Bronchial epithelial cell (primary cell): ENCODE data around the gene ALAS1. TPM values are rescaled to one million over a fixed set of nuclear protein-coding genes. Genes with fewer than 3 reads are reported as not detected.

ENCODE experiments used
- DNase-seq: peaks from one replicate; pipeline ENCODE4 v3.0.0-alpha.2; 2010; ENCODE audit warnings: low read depth
- FAIRE-seq: peaks from 2 replicates; lab custom pipeline; 2011; peaks lifted over from hg19 to GRCh38; lab: Jason Lieb, UNC
- H3K27me3 ChIP-seq: 2 replicates; pipeline ENCODE4 v1.5.1; 2011; ENCODE audit warnings: low read length; ENCODE audit not compliant: control insufficient read depth, insufficient read depth
- H3K36me3 ChIP-seq: 2 replicates; pipeline ENCODE4 v1.5.1; 2011; ENCODE audit warnings: low read length; ENCODE audit not compliant: control insufficient read depth, insufficient read depth
- H3K4me3 ChIP-seq: 2 replicates; pipeline ENCODE4 v1.5.1; 2011; ENCODE audit warnings: mild to moderate bottlenecking, low read depth, low read length, control low read depth
- CTCF ChIP-seq: IDR thresholded peaks from 2 replicates; pipeline ENCODE4 v1.5.1; 2011; ENCODE audit warnings: mild to moderate bottlenecking, moderate library complexity, low read length, control low read depth, inconsistent platforms; ENCODE audit not compliant: insufficient read depth, severe bottlenecking
- total RNA-seq: library from RNA; depleted of rRNA; stranded (reverse); fragments of >200 nt; gene quantifications from 2 replicates; pipeline ENCODE4 v1.2.1, GENCODE V29; 2014

The ALAS1 gene
- total RNA-seq, 1 donor from 2014 or later, result 32.1 TPM

- TF ChIP-seq CTCF, result no peak
- FAIRE-seq, result no peak
- H3K4me3 ChIP-seq, result no peak overlapping the region
- H3K27me3 ChIP-seq, result no peaks in the 10 kb centered on the region
- no peaks in the 10 kb centered on the region for H3K36me3 ChIP-seq
- no peak for DNase-seq
Measured at GRCh38 chr3:52248165-52248541, 50.2 kb downstream of the ALAS1 start.

- H3K36me3 ChIP-seq, result no peaks in the 10 kb centered on the region
- FAIRE-seq, result no peak
Measured at GRCh38 chr3:52248816-52249547, 51.0 kb downstream of the ALAS1 start.

GRCh38 chr3:52249683-52250082 is 51.7 kb downstream of the ALAS1 start:
- DNase-seq (no peak), FAIRE-seq (no peak)
- TF ChIP-seq CTCF, result no peak
- Histone ChIP-seq H3K27me3 (no peaks in the 10 kb centered on the region), H3K36me3 (no peaks in the 10 kb centered on the region), H3K4me3 (no peak overlapping the region)

More at GRCh38 chr3:52248816-52249547, 51.0 kb downstream of the ALAS1 start:
- H3K4me3 ChIP-seq, result no peak overlapping the region
- no peak for TF ChIP-seq CTCF
- no peaks in the 10 kb centered on the region for H3K27me3 ChIP-seq
- DNase-seq, result no peak

GRCh38 chr3:52250122-52250521 is 52.2 kb downstream of the ALAS1 start:
- Histone ChIP-seq H3K36me3 (no peaks in the 10 kb centered on the region), H3K27me3 (no peaks in the 10 kb centered on the region), H3K4me3 (no peak overlapping the region)
- DNase-seq (no peak), FAIRE-seq (no peak)
- no peak for TF ChIP-seq CTCF

GRCh38 chr3:52253314-52254304 is 55.6 kb downstream of the ALAS1 start:
- FAIRE-seq (no peak), DNase-seq (peak; percentile 80)
- peaks cover 17% of the 10 kb centered on the region for H3K36me3 ChIP-seq
- no peak for TF ChIP-seq CTCF
- H3K27me3 ChIP-seq, result no peaks in the 10 kb centered on the region
- H3K4me3 ChIP-seq, result no peak overlapping the region
